ENCODE measurements around the gene PALB2. TPM values are rescaled to one million over a fixed set of nuclear protein-coding genes. Genes with fewer than 3 reads are reported as not detected.

Gene PALB2
- total and polyA plus RNA-seq, 2 experiments from 2014 or later, result 24.2 to 34.0 TPM

- TF ChIP-seq, protein P1, sequence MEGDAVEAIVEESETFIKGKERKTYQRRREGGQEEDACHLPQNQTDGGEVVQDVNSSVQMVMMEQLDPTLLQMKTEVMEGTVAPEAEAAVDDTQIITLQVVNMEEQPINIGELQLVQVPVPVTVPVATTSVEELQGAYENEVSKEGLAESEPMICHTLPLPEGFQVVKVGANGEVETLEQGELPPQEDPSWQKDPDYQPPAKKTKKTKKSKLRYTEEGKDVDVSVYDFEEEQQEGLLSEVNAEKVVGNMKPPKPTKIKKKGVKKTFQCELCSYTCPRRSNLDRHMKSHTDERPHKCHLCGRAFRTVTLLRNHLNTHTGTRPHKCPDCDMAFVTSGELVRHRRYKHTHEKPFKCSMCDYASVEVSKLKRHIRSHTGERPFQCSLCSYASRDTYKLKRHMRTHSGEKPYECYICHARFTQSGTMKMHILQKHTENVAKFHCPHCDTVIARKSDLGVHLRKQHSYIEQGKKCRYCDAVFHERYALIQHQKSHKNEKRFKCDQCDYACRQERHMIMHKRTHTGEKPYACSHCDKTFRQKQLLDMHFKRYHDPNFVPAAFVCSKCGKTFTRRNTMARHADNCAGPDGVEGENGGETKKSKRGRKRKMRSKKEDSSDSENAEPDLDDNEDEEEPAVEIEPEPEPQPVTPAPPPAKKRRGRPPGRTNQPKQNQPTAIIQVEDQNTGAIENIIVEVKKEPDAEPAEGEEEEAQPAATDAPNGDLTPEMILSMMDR (conservative IDR thresholded peaks at IDR 0.05; ENCODE audit: low read depth in 2 of 2), result no peak
- TF ChIP-seq, protein P2, sequence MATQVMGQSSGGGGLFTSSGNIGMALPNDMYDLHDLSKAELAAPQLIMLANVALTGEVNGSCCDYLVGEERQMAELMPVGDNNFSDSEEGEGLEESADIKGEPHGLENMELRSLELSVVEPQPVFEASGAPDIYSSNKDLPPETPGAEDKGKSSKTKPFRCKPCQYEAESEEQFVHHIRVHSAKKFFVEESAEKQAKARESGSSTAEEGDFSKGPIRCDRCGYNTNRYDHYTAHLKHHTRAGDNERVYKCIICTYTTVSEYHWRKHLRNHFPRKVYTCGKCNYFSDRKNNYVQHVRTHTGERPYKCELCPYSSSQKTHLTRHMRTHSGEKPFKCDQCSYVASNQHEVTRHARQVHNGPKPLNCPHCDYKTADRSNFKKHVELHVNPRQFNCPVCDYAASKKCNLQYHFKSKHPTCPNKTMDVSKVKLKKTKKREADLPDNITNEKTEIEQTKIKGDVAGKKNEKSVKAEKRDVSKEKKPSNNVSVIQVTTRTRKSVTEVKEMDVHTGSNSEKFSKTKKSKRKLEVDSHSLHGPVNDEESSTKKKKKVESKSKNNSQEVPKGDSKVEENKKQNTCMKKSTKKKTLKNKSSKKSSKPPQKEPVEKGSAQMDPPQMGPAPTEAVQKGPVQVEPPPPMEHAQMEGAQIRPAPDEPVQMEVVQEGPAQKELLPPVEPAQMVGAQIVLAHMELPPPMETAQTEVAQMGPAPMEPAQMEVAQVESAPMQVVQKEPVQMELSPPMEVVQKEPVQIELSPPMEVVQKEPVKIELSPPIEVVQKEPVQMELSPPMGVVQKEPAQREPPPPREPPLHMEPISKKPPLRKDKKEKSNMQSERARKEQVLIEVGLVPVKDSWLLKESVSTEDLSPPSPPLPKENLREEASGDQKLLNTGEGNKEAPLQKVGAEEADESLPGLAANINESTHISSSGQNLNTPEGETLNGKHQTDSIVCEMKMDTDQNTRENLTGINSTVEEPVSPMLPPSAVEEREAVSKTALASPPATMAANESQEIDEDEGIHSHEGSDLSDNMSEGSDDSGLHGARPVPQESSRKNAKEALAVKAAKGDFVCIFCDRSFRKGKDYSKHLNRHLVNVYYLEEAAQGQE (IDR thresholded peaks at IDR 0.05; ENCODE audit: unreplicated experiment), result no peak
- TF ChIP-seq JUNB (IDR thresholded peaks at IDR 0.05; ENCODE audit: unreplicated experiment), result no peak
- no peak for TF ChIP-seq CREB1 (CRISPR knock-in tag; IDR thresholded peaks at IDR 0.05; ENCODE audit: low read depth)
- no peak for TF ChIP-seq ZNF114 (CRISPR knock-in tag; IDR thresholded peaks at IDR 0.05)
- TF ChIP-seq STAT1 (IDR thresholded peaks at IDR 0.05; ENCODE audit: unreplicated experiment), result no peak
- no peak for TF ChIP-seq ZNF331 (CRISPR knock-in tag; IDR thresholded peaks at IDR 0.05; ENCODE audit: low read depth)
Observed at GRCh38 chr16:23666571-23667354, 25.7 kb upstream of the PALB2 start (continued).

DNA sequence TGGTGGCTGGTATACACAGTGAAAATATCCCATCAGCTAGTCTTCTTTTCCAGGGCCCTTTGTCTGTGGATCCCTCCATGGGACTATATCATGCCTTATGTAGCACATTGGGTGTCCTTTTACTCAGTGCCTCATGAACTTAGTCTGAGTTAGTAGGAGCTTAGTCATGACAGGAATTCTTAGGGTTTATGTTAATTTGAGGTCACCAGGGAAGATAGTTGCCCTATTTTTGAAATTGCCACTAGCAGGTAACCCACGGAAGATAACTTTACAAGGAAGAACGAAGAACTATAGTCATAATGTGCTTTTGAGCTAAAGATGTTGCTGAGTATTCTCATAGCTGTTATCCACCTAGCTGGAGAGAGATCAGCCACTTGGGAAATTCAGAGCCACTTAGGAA, 22.8 kb upstream of the PALB2 start:
- Histone ChIP-seq H3K4me3 (no peak overlapping the region), H3K27ac (ENCODE audit: low read depth) (no peak overlapping the region), H3K79me2 (replicated peaks; ENCODE audit: insufficient read depth) (no peaks in the 10 kb centered on the region), H4K20me1 (replicated peaks; ENCODE audit: insufficient read depth) (peaks cover 9% of the 10 kb centered on the region), H3K4me2 (no peak overlapping the region), H3K9me2 (ENCODE audit: insufficient read depth) (no peaks in the 10 kb centered on the region), H3K27me3 (ENCODE audit: insufficient read depth) (no peaks in the 10 kb centered on the region), H3F3A (replicated peaks; ENCODE audit: low read depth) (no peaks in the 10 kb centered on the region), H3K36me3 (ENCODE audit: insufficient read depth) (peaks cover 33% of the 10 kb centered on the region), H2AFZ (no peak overlapping the region), H3K4me1 (ENCODE audit: insufficient read depth) (no peaks in the 10 kb centered on the region)
- no peaks in the 10 kb centered on the region for H3K4me1 Mint-ChIP-seq
- DNase-seq (ENCODE audit: low spot score) (no peak), ATAC-seq (no peak)
- peaks cover 66% of the 10 kb centered on the region for H3K36me3 Mint-ChIP-seq (ENCODE audit: low read depth)
- no peaks in the 10 kb centered on the region for H3K27me3 Mint-ChIP-seq (ENCODE audit: insufficient read depth, low read depth, poor library complexity)
- H3K27ac Mint-ChIP-seq, result no peak overlapping the region
- no peak overlapping the region for H3K4me3 Mint-ChIP-seq
- H3K9me3 Mint-ChIP-seq, result no peaks in the 10 kb centered on the region
- no peak for TF ChIP-seq EZH2phosphoT487 (IDR thresholded peaks at IDR 0.05; ENCODE audit: unreplicated experiment)
- TF ChIP-seq EZH2 (IDR thresholded peaks at IDR 0.05; ENCODE audit: low read depth, unreplicated experiment), result no peak
- TF ChIP-seq, protein P2 (IDR thresholded peaks at IDR 0.05; ENCODE audit: unreplicated experiment), result no peak

Measured in GM23338 (cell line).